ENCODE results near the gene LRRK1.

GRCh38 chr15:101086394-101087171, 167.4 kb downstream of the LRRK1 start:
- TF ChIP-seq CTCF (IDR thresholded peaks at IDR 0.05) (no peak), POLR2A (IDR thresholded peaks at IDR 0.05) (no peak), EP300 (IDR thresholded peaks at IDR 0.05) (no peak)

All from ovary (tissue), 3 donors.